Caco-2 (cell line): ENCODE data around the gene MT1B. TPM values are rescaled to one million over a fixed set of nuclear protein-coding genes. Genes with fewer than 3 reads are reported as not detected.
"Not testable (repeated sequence)": the region's sequence is repeated elsewhere in the genome, so short reads cannot be mapped to it uniquely, and the experiment has no call there.

Source experiments
- BruUV-seq: library from RNA; stranded (reverse); fragments of 400-500 nt; replicated peaks from 2 replicates; lab custom pipeline; 2021; lab: Mats Ljungman, UMichigan
- CTCF ChIA-PET: fragments of 300-600 bp; sonication (Branson Sonifier 250); formaldehyde crosslinking; loops from one replicate; lab custom pipeline; 2022; ENCODE audit warnings: antibody characterized with exemption; lab: Charles Lee
- POLR2A ChIA-PET: fragments of 300-600 bp; sonication (Branson Sonifier 250); formaldehyde crosslinking; loops from one replicate; lab custom pipeline; 2022; ENCODE audit warnings: antibody characterized with exemption; lab: Charles Lee
- DNase-seq, 2 experiments: peaks; one replicate each; pipeline versions ENCODE4 v3.0.0 to v3.0.0-alpha.2; 2020 to 2022
- H3K27me3 ChIP-seq: replicated peaks from 2 replicates; pipeline ENCODE4 v1.6.0; 2011; ENCODE audit warnings: low read length; ENCODE audit not compliant: control insufficient read depth, insufficient read depth
- H3K36me3 ChIP-seq: 2 replicates; pipeline ENCODE4 v1.5.1; 2011; ENCODE audit warnings: low read length; ENCODE audit not compliant: control insufficient read depth, insufficient read depth
- H3K4me1 ChIP-seq: fragments of 250-450 bp; sonication (Bioruptor Pico); 2 replicates; pipeline ENCODE4 v1.5.1; 2020; ENCODE audit warnings: mild to moderate bottlenecking
- H3K4me3 ChIP-seq: 2 replicates; pipeline ENCODE4 v1.5.1; 2011; ENCODE audit warnings: low read depth, mild to moderate bottlenecking, control low read depth, low read length
- H3K9me3 ChIP-seq: fragments of 250-450 bp; sonication (Bioruptor Pico); 2 replicates; pipeline ENCODE4 v1.5.1; 2020; ENCODE audit warnings: mild to moderate bottlenecking, moderate library complexity
- H3K27ac Mint-ChIP-seq: one replicate; pipeline ENCODE4 v1.8.0; 2022; ENCODE audit warnings: mixed read lengths; ENCODE audit not compliant: unreplicated experiment
- H3K27me3 Mint-ChIP-seq: one replicate; pipeline ENCODE4 v1.8.0; 2022; ENCODE audit warnings: mixed read lengths; ENCODE audit not compliant: insufficient read depth, unreplicated experiment
- H3K36me3 Mint-ChIP-seq: one replicate; pipeline ENCODE4 v1.8.0; 2022; ENCODE audit warnings: mild to moderate bottlenecking, mixed read lengths; ENCODE audit not compliant: insufficient read depth, unreplicated experiment
- H3K4me1 Mint-ChIP-seq: one replicate; pipeline ENCODE4 v1.8.0; 2022; ENCODE audit warnings: low read depth, mixed read lengths; ENCODE audit not compliant: unreplicated experiment
- H3K4me3 Mint-ChIP-seq: one replicate; pipeline ENCODE4 v1.8.0; 2022; ENCODE audit warnings: mild to moderate bottlenecking, moderate library complexity, mixed read lengths; ENCODE audit not compliant: unreplicated experiment
- H3K9me3 Mint-ChIP-seq: one replicate; pipeline ENCODE4 v1.8.0; 2022; ENCODE audit warnings: mixed read lengths; ENCODE audit not compliant: unreplicated experiment
- intact Hi-C: fragments of 100-400 bp; cut with micrococcal nuclease; formaldehyde crosslinking; loops from one replicate; pipeline ENCODE4 v1.10.0; 2022; ENCODE audit not compliant: unreplicated experiment
- total RNA-seq: library from RNA; stranded (reverse); gene quantifications from 2 replicates; pipeline ENCODE4 v1.2.3, GENCODE V29; 2022
- TF ChIP-seq, protein P1 (sequence below), 2 experiments: fragments of 200-600 bp in 1 of 2; IDR thresholded peaks; 1 replicate in 1 of 2; 2 replicates in 1 of 2; pipeline versions ENCODE4 v1.5.1 to v1.8.0; 2011 to 2022; ENCODE audit warnings: antibody characterized with exemption in 1 of 2, control low read depth in 1 of 2, inconsistent platforms in 1 of 2, low read depth in 1 of 2, low read length in 1 of 2, mild to moderate bottlenecking in 1 of 2, moderate library complexity in 1 of 2; ENCODE audit not compliant: insufficient read depth in 1 of 2, severe bottlenecking in 1 of 2, unreplicated experiment in 1 of 2

Gene MT1B
- total RNA-seq, 1 experiment from 2014 or later, result not detected

DNA sequence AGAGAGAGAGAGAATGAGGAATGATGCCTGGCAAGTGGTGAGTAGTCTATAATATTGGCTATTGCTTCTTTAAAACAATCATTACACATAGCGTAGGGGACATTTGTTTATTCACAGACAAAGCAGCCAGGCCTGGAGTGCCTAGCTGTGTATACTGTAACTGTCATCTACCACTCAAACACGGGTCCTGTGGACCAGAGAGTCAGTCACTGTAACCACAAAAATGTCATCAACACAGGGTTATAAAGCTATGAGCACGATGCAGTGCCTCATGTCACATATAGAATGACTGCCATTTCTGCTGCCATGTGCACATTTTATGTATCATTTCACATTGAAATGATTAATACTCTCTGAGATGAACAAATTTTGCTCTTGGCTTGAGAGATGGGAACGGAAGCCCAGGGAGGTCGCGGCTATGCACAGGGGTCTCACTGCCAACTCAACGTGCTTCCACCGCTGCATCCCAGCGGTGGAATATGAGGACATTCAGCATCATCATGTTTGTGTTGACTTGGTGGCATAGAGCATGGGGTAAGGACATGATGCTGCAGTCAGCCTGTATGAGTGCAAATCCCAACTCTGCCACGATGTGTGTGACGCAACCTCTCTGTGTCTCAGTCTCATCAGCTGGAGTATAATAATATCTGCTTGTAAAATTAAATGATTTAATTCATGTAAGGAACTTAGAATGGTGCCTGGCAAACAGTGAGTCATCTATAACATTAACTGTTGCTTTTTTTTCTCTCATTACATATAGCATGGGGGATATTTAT is 21.3 kb downstream of the MT1B start:
- H3K4me3 Mint-ChIP-seq, result no peak overlapping the region
- no peaks in the 10 kb centered on the region for H3K4me1 Mint-ChIP-seq
- CTCF ChIA-PET, result interaction anchor here (1.0 to 3.2 kb wide), 3 partner anchors 29 to 72 kb away, joined by 3 to 22 read pairs (median 5); no protein-coding TSS in a partner anchor
- no peaks in the 10 kb centered on the region for H3K36me3 Mint-ChIP-seq
- no peak for DNase-seq
- Histone ChIP-seq H3K9me3 (no peaks in the 10 kb centered on the region), H3K4me1 (peaks cover 7% of the 10 kb centered on the region), H3K4me3 (no peak overlapping the region), H3K36me3 (no peaks in the 10 kb centered on the region), H3K27me3 (peaks cover 3% of the 10 kb centered on the region)
- no peaks in the 10 kb centered on the region for H3K9me3 Mint-ChIP-seq
- BruUV-seq, result no TSS peak
- TF ChIP-seq, protein P1, sequence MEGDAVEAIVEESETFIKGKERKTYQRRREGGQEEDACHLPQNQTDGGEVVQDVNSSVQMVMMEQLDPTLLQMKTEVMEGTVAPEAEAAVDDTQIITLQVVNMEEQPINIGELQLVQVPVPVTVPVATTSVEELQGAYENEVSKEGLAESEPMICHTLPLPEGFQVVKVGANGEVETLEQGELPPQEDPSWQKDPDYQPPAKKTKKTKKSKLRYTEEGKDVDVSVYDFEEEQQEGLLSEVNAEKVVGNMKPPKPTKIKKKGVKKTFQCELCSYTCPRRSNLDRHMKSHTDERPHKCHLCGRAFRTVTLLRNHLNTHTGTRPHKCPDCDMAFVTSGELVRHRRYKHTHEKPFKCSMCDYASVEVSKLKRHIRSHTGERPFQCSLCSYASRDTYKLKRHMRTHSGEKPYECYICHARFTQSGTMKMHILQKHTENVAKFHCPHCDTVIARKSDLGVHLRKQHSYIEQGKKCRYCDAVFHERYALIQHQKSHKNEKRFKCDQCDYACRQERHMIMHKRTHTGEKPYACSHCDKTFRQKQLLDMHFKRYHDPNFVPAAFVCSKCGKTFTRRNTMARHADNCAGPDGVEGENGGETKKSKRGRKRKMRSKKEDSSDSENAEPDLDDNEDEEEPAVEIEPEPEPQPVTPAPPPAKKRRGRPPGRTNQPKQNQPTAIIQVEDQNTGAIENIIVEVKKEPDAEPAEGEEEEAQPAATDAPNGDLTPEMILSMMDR (IDR thresholded peaks at IDR 0.05; ENCODE audit: insufficient read depth in 1 of 2, low read depth in 1 of 2, low read length in 1 of 2, severe bottlenecking in 1 of 2, unreplicated experiment in 1 of 2), result no peak
- H3K27ac Mint-ChIP-seq, result no peak overlapping the region
- POLR2A ChIA-PET, result no interaction called here
- H3K27me3 Mint-ChIP-seq, result peaks cover 40% of the 10 kb centered on the region
- intact Hi-C loops, result no loop called here

DNA sequence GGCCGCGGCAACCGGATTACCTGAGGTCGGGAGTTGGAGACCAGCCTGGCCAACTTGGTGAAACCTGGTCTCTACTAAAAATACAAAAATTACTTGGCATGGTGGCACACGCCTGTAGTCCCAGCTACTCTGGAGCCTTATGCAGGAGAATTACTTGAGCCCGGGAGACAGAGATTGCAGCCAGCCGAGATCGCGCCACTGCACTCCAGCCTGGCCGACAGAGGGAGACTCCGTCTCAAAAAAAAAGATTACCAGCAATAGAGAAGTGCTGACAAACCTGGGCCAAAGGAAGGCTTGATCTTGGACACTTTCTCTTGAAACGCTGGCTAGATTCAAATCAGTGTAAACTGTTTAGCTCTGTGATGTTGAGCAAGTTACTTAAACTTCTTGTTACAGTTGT is 22.2 kb downstream of the MT1B start:
- no peaks in the 10 kb centered on the region for H3K36me3 Mint-ChIP-seq
- peak in 1 of 2 experiments; percentile 70 for DNase-seq
- Histone ChIP-seq H3K36me3 (no peaks in the 10 kb centered on the region), H3K4me1 (peaks cover 7% of the 10 kb centered on the region), H3K4me3 (no peak overlapping the region), H3K27me3 (peaks cover 3% of the 10 kb centered on the region), H3K9me3 (no peaks in the 10 kb centered on the region)
- CTCF ChIA-PET, result interaction anchor here (0.6 to 3.2 kb wide), 7 partner anchors 17 to 180 kb away, joined by 3 to 22 read pairs (median 4); no protein-coding TSS in a partner anchor
- peaks cover 32% of the 10 kb centered on the region for H3K27me3 Mint-ChIP-seq
- no peaks in the 10 kb centered on the region for H3K9me3 Mint-ChIP-seq
- POLR2A ChIA-PET, result interaction anchor here (0.9 kb wide), 1 partner anchor 28 kb away, joined by 3 read pairs; no protein-coding TSS in a partner anchor
- no peaks in the 10 kb centered on the region for H3K4me1 Mint-ChIP-seq
- no peak overlapping the region for H3K4me3 Mint-ChIP-seq
- TF ChIP-seq, protein P1 (IDR thresholded peaks at IDR 0.05; ENCODE audit: insufficient read depth in 1 of 2, low read depth in 1 of 2, low read length in 1 of 2, severe bottlenecking in 1 of 2, unreplicated experiment in 1 of 2), result peak; percentile 70 to 82
- no peak overlapping the region for H3K27ac Mint-ChIP-seq
- no TSS peak for BruUV-seq
- intact Hi-C loops, result loop anchor here (1.0 kb wide), 3 partner anchors 28 to 115 kb away; no protein-coding TSS in a partner anchor

DNA sequence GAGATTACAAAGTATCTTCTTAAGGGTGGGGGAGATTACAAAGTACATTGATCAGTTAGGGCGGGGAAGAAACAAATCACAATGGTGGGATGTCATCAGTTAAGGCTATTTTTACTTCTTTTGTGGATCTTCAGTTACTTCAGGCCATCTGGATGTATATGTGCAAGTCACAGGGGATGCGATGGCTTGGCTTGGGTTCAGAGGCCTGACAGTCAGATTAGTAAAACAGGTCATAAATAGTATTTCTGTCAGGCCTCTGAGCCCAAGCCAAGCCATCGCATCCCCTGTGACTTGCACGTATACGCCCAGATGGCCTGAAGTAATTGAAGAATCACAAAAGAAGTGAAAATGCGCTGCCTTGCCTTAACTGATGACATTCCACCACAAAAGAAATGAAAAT is 22.9 kb downstream of the MT1B start:
- not testable (repeated sequence) for BruUV-seq

More for the DNA sequence above, 22.9 kb downstream of the MT1B start:
- H3K4me1 Mint-ChIP-seq, H3K9me3 Mint-ChIP-seq, H3K36me3 Mint-ChIP-seq, H3K36me3 ChIP-seq, H3K27me3 ChIP-seq, H3K4me3 ChIP-seq, H3K4me1 ChIP-seq, POLR2A ChIA-PET, DNase-seq, H3K4me3 Mint-ChIP-seq, H3K9me3 ChIP-seq, H3K27ac Mint-ChIP-seq: not testable (repeated sequence)
- peaks cover 27% of the 10 kb centered on the region for H3K27me3 Mint-ChIP-seq
- CTCF ChIA-PET, result interaction anchor here (0.7 to 3.2 kb wide), 3 partner anchors 18 to 160 kb away, joined by 3 to 22 read pairs (median 4); no protein-coding TSS in a partner anchor
- intact Hi-C loops, result loop anchor here (1.0 kb wide), 3 partner anchors 28 to 115 kb away; no protein-coding TSS in a partner anchor
